ENCODE data around the gene SYNPO.

The SYNPO gene

GRCh38 chr5:150596826-150597225 lies 43.6 kb upstream of the SYNPO start:
- H3K9ac ChIP-seq (ENCODE audit: low read length): no peak overlapping the region
- TF ChIP-seq CTCF (IDR thresholded peaks at IDR 0.05; ENCODE audit: low read length): no peak
- TF ChIP-seq EZH2 (IDR thresholded peaks at IDR 0.05; ENCODE audit: borderline replicate concordance, low read length): no peak
- H3K4me2 ChIP-seq (ENCODE audit: low read length): no peak overlapping the region
- no peak overlapping the region for H2AFZ ChIP-seq (ENCODE audit: low read length)
- H3K79me2 ChIP-seq (ENCODE audit: insufficient read depth, low read length): no peaks in the 10 kb centered on the region
- H3K36me3 ChIP-seq (ENCODE audit: insufficient read depth, low read length): no peaks in the 10 kb centered on the region
- H3K4me1 ChIP-seq (ENCODE audit: insufficient read depth, low read length, severe bottlenecking): no peaks in the 10 kb centered on the region
- H4K20me1 ChIP-seq (ENCODE audit: insufficient read depth, low read length): no peaks in the 10 kb centered on the region
- H3K9me3 ChIP-seq (ENCODE audit: low read length): no peaks in the 10 kb centered on the region
- peaks cover 4% of the 10 kb centered on the region; the same call in 1 of the 2 replicates for H3K27me3 ChIP-seq (ENCODE audit: insufficient read depth, low read length)
- H3K9me2 ChIP-seq (ENCODE audit: low read depth, low read length): no peaks in the 10 kb centered on the region
- H3K4me3 ChIP-seq (ENCODE audit: low read depth, low read length, poor library complexity, severe bottlenecking): no peak overlapping the region
- H3K27ac ChIP-seq (ENCODE audit: low read depth, low read length, poor library complexity, severe bottlenecking): no peak overlapping the region
- H3F3A ChIP-seq (ENCODE audit: insufficient read depth, low read length): no peaks in the 10 kb centered on the region

GRCh38 chr5:150598006-150598405 lies 42.5 kb upstream of the SYNPO start:
- Histone ChIP-seq H3K27ac (ENCODE audit: low read depth, low read length, poor library complexity, severe bottlenecking) (no peak overlapping the region), H3K4me2 (ENCODE audit: low read length) (no peak overlapping the region), H3K27me3 (ENCODE audit: insufficient read depth, low read length) (peaks cover 4% of the 10 kb centered on the region; the same call in 1 of the 2 replicates), H3K79me2 (ENCODE audit: insufficient read depth, low read length) (no peaks in the 10 kb centered on the region), H3K36me3 (ENCODE audit: insufficient read depth, low read length) (no peaks in the 10 kb centered on the region), H3K9me2 (ENCODE audit: low read depth, low read length) (no peaks in the 10 kb centered on the region), H3K9ac (ENCODE audit: low read length) (no peak overlapping the region), H2AFZ (ENCODE audit: low read length) (no peak overlapping the region), H3K4me1 (ENCODE audit: insufficient read depth, low read length, severe bottlenecking) (no peaks in the 10 kb centered on the region), H3K9me3 (ENCODE audit: low read length) (no peaks in the 10 kb centered on the region), H4K20me1 (ENCODE audit: insufficient read depth, low read length) (no peaks in the 10 kb centered on the region), H3K4me3 (ENCODE audit: low read depth, low read length, poor library complexity, severe bottlenecking) (no peak overlapping the region), H3F3A (ENCODE audit: insufficient read depth, low read length) (no peaks in the 10 kb centered on the region)
- TF ChIP-seq EZH2 (IDR thresholded peaks at IDR 0.05; ENCODE audit: borderline replicate concordance, low read length): no peak
- no peak for TF ChIP-seq CTCF (IDR thresholded peaks at IDR 0.05; ENCODE audit: low read length)

GRCh38 chr5:150598821-150599273 lies 41.6 kb upstream of the SYNPO start:
- H3K27ac ChIP-seq (ENCODE audit: low read depth, low read length, poor library complexity, severe bottlenecking): no peak overlapping the region
- peaks cover 4% of the 10 kb centered on the region; the same call in 1 of the 2 replicates for H3K27me3 ChIP-seq (ENCODE audit: insufficient read depth, low read length)

More at GRCh38 chr5:150598821-150599273, 41.6 kb upstream of the SYNPO start:
- TF ChIP-seq CTCF (IDR thresholded peaks at IDR 0.05; ENCODE audit: low read length) (no peak), EZH2 (IDR thresholded peaks at IDR 0.05; ENCODE audit: borderline replicate concordance, low read length) (no peak)
- no peaks in the 10 kb centered on the region for H3K79me2 ChIP-seq (ENCODE audit: insufficient read depth, low read length)
- no peak overlapping the region for H3K4me3 ChIP-seq (ENCODE audit: low read depth, low read length, poor library complexity, severe bottlenecking)
- no peaks in the 10 kb centered on the region for H3K4me1 ChIP-seq (ENCODE audit: insufficient read depth, low read length, severe bottlenecking)
- H4K20me1 ChIP-seq (ENCODE audit: insufficient read depth, low read length): no peaks in the 10 kb centered on the region
- H3F3A ChIP-seq (ENCODE audit: insufficient read depth, low read length): no peaks in the 10 kb centered on the region
- no peaks in the 10 kb centered on the region for H3K9me3 ChIP-seq (ENCODE audit: low read length)
- H3K9me2 ChIP-seq (ENCODE audit: low read depth, low read length): no peaks in the 10 kb centered on the region
- no peak overlapping the region for H3K9ac ChIP-seq (ENCODE audit: low read length)
- peak overlapping the region; percentile 22; the same call in 1 of the 2 replicates for H3K4me2 ChIP-seq (ENCODE audit: low read length)
- H2AFZ ChIP-seq (ENCODE audit: low read length): no peak overlapping the region
- no peaks in the 10 kb centered on the region for H3K36me3 ChIP-seq (ENCODE audit: insufficient read depth, low read length)

Measured in OCI-LY1 (cell line).